Suprapubic skin (tissue), 4 donors: ENCODE measurements around the gene SIVA1.

Source experiments
- CTCF ChIP-seq, 2 donors: fragments of 200-600 bp in 1 of 2; fragments of 450-650 bp in 1 of 2; sonication (generic) in 1 of 2; IDR thresholded peaks; one replicate each; pipeline ENCODE4 v1.5.1; 2016 to 2019; ENCODE audit warnings: antibody characterized with exemption in 2 of 2, mild to moderate bottlenecking in 1 of 2, moderate library complexity in 1 of 2
- EP300 ChIP-seq: sonication (generic); formaldehyde crosslinking; IDR thresholded peaks from one replicate; pipeline ENCODE4 v1.6.1; 2017; ENCODE audit warnings: antibody characterized with exemption
- POLR2A ChIP-seq, 2 donors: fragments of 450-650 bp; IDR thresholded peaks; one replicate each; pipeline ENCODE4 v1.6.1; 2017; ENCODE audit warnings: antibody characterized with exemption in 2 of 2, mild to moderate bottlenecking in 2 of 2, moderate library complexity in 2 of 2
- POLR2AphosphoS5 ChIP-seq, 3 donors: sonication (generic); formaldehyde crosslinking; IDR thresholded peaks; one replicate each; pipeline ENCODE4 v1.6.1; 2017; ENCODE audit warnings: antibody characterized with exemption in 3 of 3

- TF ChIP-seq POLR2AphosphoS5 (IDR thresholded peaks at IDR 0.05) (no peak), CTCF (IDR thresholded peaks at IDR 0.05) (no peak), EP300 (no peak), POLR2A (IDR thresholded peaks at IDR 0.05) (no peak)
Observed at GRCh38 chr14:104728631-104729030, 24.3 kb upstream of the SIVA1 start.
